Effector memory CD4-positive, alpha-beta T cell (primary cell): Measurements from ENCODE around the gene DRC3.

Experiments
- DNase-seq, 3 donors: peaks; one replicate each; pipeline ENCODE4 v3.0.0-alpha.2; 2020
- H3K27ac ChIP-seq: 2 replicates; pipeline ENCODE4 v1.7.0; 2013; ENCODE audit warnings: mild to moderate bottlenecking, low read length, moderate library complexity; ENCODE audit not compliant: insufficient read depth, poor library complexity, severe bottlenecking
- H3K27me3 ChIP-seq: replicated peaks from 2 replicates; pipeline ENCODE4 v1.7.0; 2013; ENCODE audit warnings: mild to moderate bottlenecking, low read length; ENCODE audit not compliant: insufficient read depth, control insufficient read depth, poor library complexity, severe bottlenecking
- H3K36me3 ChIP-seq: 2 replicates; pipeline ENCODE4 v1.7.0; 2013; ENCODE audit warnings: mild to moderate bottlenecking, low read length, moderate library complexity; ENCODE audit not compliant: control insufficient read depth, insufficient read depth
- H3K4me1 ChIP-seq: 2 replicates; pipeline ENCODE4 v1.7.0; 2013; ENCODE audit warnings: low read length, mild to moderate bottlenecking; ENCODE audit not compliant: control insufficient read depth, insufficient read depth, poor library complexity, severe bottlenecking
- H3K4me3 ChIP-seq: 2 replicates; pipeline ENCODE4 v1.7.0; 2013; ENCODE audit warnings: low read length, low read depth, mild to moderate bottlenecking; ENCODE audit not compliant: insufficient read depth, poor library complexity, severe bottlenecking
- H3K9me3 ChIP-seq: 2 replicates; pipeline ENCODE4 v1.7.0; 2013; ENCODE audit warnings: mild to moderate bottlenecking, low read length, moderate library complexity; ENCODE audit not compliant: control insufficient read depth

DRC3 gene

GRCh38 chr17:18040261-18040858 lies 67.7 kb downstream of the DRC3 start:
- peak overlapping the region; percentile 74 for H3K27ac ChIP-seq
- peaks cover 8% of the 10 kb centered on the region for H3K36me3 ChIP-seq
- peaks cover 26% of the 10 kb centered on the region for H3K4me1 ChIP-seq
- no peaks in the 10 kb centered on the region for H3K27me3 ChIP-seq
- DNase-seq = no peak
- H3K9me3 ChIP-seq = no peaks in the 10 kb centered on the region
- H3K4me3 ChIP-seq = peak overlapping the region; percentile 83

GRCh38 chr17:18041776-18042175 lies 69.1 kb downstream of the DRC3 start:
- H3K27ac ChIP-seq = no peak overlapping the region
- peaks cover 12% of the 10 kb centered on the region for H3K36me3 ChIP-seq
- no peaks in the 10 kb centered on the region for H3K27me3 ChIP-seq
- H3K4me3 ChIP-seq = no peak overlapping the region
- no peaks in the 10 kb centered on the region for H3K9me3 ChIP-seq
- no peak for DNase-seq
- peaks cover 26% of the 10 kb centered on the region for H3K4me1 ChIP-seq

DNA sequence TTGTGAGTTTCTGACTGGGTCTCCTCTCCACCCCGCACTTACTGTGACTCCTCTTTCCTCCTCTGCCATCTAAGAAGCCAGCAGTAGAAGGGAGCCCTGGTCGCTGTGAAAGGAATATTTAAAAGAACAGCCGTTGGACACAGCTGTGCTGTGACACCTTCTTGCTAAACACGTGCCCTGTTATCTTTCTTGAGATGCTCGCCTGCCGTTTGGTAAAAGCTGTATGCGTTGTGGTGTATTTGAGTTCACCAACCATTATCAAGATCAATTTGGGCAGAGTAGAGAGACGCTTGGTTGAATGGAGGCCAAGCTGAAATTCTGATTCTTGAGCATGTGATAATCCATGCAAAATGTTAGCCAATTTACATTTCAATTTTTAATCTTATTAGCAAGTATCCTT lies 70.3 kb downstream of the DRC3 start:
- Histone ChIP-seq H3K36me3 (peaks cover 12% of the 10 kb centered on the region), H3K27ac (no peak overlapping the region), H3K4me3 (no peak overlapping the region), H3K4me1 (peaks cover 19% of the 10 kb centered on the region), H3K27me3 (no peaks in the 10 kb centered on the region), H3K9me3 (no peaks in the 10 kb centered on the region)
- no peak for DNase-seq

DNA sequence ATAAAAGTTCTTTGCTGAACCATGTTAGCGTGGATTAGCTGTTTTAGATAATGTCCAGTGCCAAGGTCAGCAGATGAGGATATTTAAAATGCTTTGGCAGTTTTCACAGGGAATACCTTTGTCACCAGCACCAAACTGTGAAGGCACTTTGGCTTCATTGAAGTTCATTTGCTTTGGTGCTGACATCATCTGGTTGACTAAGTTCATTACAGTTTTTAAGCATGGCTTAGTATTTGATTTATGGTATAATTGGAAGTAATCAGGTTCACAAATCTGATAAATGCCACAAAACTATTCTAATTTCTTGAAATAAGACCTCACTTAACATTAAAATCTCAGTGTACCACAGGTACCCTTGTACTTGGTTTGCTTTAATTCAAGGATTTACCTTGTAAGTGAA lies 70.8 kb downstream of the DRC3 start:
- Histone ChIP-seq H3K4me3 (no peak overlapping the region), H3K27ac (no peak overlapping the region), H3K36me3 (peaks cover 12% of the 10 kb centered on the region), H3K27me3 (no peaks in the 10 kb centered on the region), H3K9me3 (no peaks in the 10 kb centered on the region), H3K4me1 (peaks cover 14% of the 10 kb centered on the region)
- DNase-seq = no peak

DNA sequence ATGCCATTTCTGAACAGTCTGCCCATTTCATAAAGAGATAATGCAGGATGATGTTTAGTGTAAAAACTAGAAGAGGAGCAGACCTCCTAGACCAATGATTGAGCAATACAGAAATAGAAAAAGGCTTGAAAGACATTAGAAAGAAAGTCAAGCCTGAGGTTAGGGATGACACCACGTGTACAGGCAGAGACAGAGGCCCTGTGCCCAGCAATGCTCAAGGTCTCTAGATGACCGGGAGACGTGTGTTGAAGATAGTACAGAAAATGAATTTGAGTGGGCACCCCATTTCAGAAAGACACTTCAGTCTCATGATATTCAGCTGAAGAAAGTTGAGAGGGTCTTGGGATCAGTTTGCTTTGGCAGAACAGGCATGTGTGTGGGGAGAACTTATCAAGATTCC lies 71.9 kb downstream of the DRC3 start:
- no peak for DNase-seq
- Histone ChIP-seq H3K4me1 (peaks cover 11% of the 10 kb centered on the region), H3K36me3 (peaks cover 12% of the 10 kb centered on the region), H3K4me3 (no peak overlapping the region), H3K27ac (no peak overlapping the region), H3K27me3 (no peaks in the 10 kb centered on the region), H3K9me3 (no peaks in the 10 kb centered on the region)

GRCh38 chr17:18045691-18046350 lies 73.2 kb downstream of the DRC3 start:
- Histone ChIP-seq H3K27me3 (no peaks in the 10 kb centered on the region), H3K4me1 (peaks cover 1% of the 10 kb centered on the region), H3K27ac (no peak overlapping the region), H3K9me3 (no peaks in the 10 kb centered on the region), H3K36me3 (peaks cover 19% of the 10 kb centered on the region), H3K4me3 (no peak overlapping the region)
- no peak for DNase-seq

- H3K4me3 ChIP-seq = no peak overlapping the region
- H3K9me3 ChIP-seq = no peaks in the 10 kb centered on the region
- no peak for DNase-seq
Measured at GRCh38 chr17:18055597-18055996, 82.9 kb downstream of the DRC3 start.

DNA sequence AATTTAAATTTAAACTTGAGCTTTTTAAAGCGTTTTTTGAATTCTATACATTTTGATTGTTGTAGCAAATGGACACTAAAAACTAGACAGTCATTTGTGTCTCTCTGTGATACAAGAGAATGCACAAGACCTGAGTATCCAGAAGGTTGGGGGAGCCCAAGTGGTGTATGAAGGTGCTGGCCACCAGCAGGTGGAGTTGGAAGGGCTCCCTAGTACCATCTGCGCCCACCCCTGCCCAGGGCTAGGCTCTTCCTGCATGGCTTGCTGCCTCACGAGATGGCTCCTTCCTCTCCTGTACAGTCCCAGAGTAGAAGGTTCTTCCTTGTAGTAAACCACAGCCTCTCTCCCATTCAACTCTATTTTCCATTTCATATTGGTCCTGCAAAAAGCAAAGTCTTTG lies 83.6 kb downstream of the DRC3 start:
- no peak for DNase-seq
- Histone ChIP-seq H3K4me3 (no peak overlapping the region), H3K4me1 (no peaks in the 10 kb centered on the region), H3K27ac (no peak overlapping the region), H3K27me3 (no peaks in the 10 kb centered on the region), H3K9me3 (no peaks in the 10 kb centered on the region), H3K36me3 (peaks cover 31% of the 10 kb centered on the region)

More at GRCh38 chr17:18055597-18055996, 82.9 kb downstream of the DRC3 start:
- Histone ChIP-seq H3K4me1 (no peaks in the 10 kb centered on the region), H3K36me3 (peaks cover 27% of the 10 kb centered on the region), H3K27me3 (no peaks in the 10 kb centered on the region), H3K27ac (no peak overlapping the region)

GRCh38 chr17:18059283-18059682 lies 86.6 kb downstream of the DRC3 start:
- Histone ChIP-seq H3K4me3 (no peak overlapping the region), H3K27ac (no peak overlapping the region), H3K4me1 (no peaks in the 10 kb centered on the region), H3K9me3 (no peaks in the 10 kb centered on the region), H3K36me3 (peaks cover 37% of the 10 kb centered on the region), H3K27me3 (no peaks in the 10 kb centered on the region)
- no peak for DNase-seq

- no peaks in the 10 kb centered on the region for H3K4me1 ChIP-seq
- no peaks in the 10 kb centered on the region for H3K9me3 ChIP-seq
- H3K27me3 ChIP-seq = no peaks in the 10 kb centered on the region
- no peak overlapping the region for H3K27ac ChIP-seq
- peaks cover 34% of the 10 kb centered on the region for H3K36me3 ChIP-seq
- no peak overlapping the region for H3K4me3 ChIP-seq
- no peak for DNase-seq
Measured at GRCh38 chr17:18064053-18064452, 91.4 kb downstream of the DRC3 start.
